ENCODE results near the gene GLYATL3. TPM values are rescaled to one million over a fixed set of nuclear protein-coding genes. Genes with fewer than 3 reads are reported as not detected.
"Not testable (repeated sequence)": the region's sequence is repeated elsewhere in the genome, so short reads cannot be mapped to it uniquely, and the experiment has no call there.

The GLYATL3 gene
- not detected for polyA plus RNA-seq (ENCODE audit: insufficient read depth in 1 of 5, insufficient read length in 5 of 5, low replicate concordance in 1 of 5)
- long read RNA-seq, donor 1: 0 reads
- long read RNA-seq, donor 2: 0 reads
- long read RNA-seq, donor 3: 0 reads
- long read RNA-seq, donor 4: 0 reads
- long read RNA-seq, donor 5: 0 reads
- long read RNA-seq, donor 6: 0 reads
- long read RNA-seq, donor 7: 0 reads
- long read RNA-seq, donor 8: 0 reads

GRCh38 chr6:49499623-49500022 lies at the start of gene GLYATL3:
Gene GLYATL3 (plus strand): TSS chr6:49499923. CDS start chr6:49511991, 12,068 bp downstream.
- no peak for DNase-seq

GRCh38 chr6:49453221-49453620 lies 46.5 kb upstream of the GLYATL3 start:
- DNase-seq: no peak

- no peak for DNase-seq
These were observed 44.7 kb upstream of the GLYATL3 start for GRCh38 chr6:49454787-49455709.

- DNase-seq: no peak
These were observed 42.0 kb upstream of the GLYATL3 start for GRCh38 chr6:49457771-49458170.

GRCh38 chr6:49462071-49462470 lies 37.7 kb upstream of the GLYATL3 start:
- peak; percentile 6 to 15 for DNase-seq

GRCh38 chr6:49462599-49462926 lies 37.2 kb upstream of the GLYATL3 start:
- peak in 1 of 2 donors; percentile 15 for DNase-seq

- DNase-seq: peak; percentile 91 to 95
These were observed 36.7 kb upstream of the GLYATL3 start, which contains the start of the genes CENPQ and MMUT for GRCh38 chr6:49462927-49463611. Gene CENPQ (plus strand): TSS chr6:49463370. CDS start chr6:49470177, 6,807 bp downstream. Gene MMUT (minus strand): TSS chr6:49463253. CDS start chr6:49459466, 3,787 bp downstream.

GRCh38 chr6:49463612-49463967 lies 36.1 kb upstream of the GLYATL3 start:
- no peak for DNase-seq

- DNase-seq: no peak
These were observed 35.0 kb upstream of the GLYATL3 start for GRCh38 chr6:49464691-49465090.

- no peak for DNase-seq
These were observed 31.7 kb upstream of the GLYATL3 start for GRCh38 chr6:49468042-49468441.

GRCh38 chr6:49476564-49476963 lies 23.2 kb upstream of the GLYATL3 start:
- not testable (repeated sequence) for DNase-seq

GRCh38 chr6:49479308-49479970 lies 20.3 kb upstream of the GLYATL3 start:
- no peak for DNase-seq

- DNase-seq: not testable (repeated sequence)
These were observed 17.9 kb upstream of the GLYATL3 start for GRCh38 chr6:49481846-49482245.

- not testable (repeated sequence) for DNase-seq
These were observed 16.3 kb upstream of the GLYATL3 start for GRCh38 chr6:49483380-49483779.

- no peak for DNase-seq
These were observed 9.1 kb upstream of the GLYATL3 start for GRCh38 chr6:49490633-49491032.

- no peak for DNase-seq
These were observed 2.4 kb upstream of the GLYATL3 start for GRCh38 chr6:49497304-49497703.

GRCh38 chr6:49499126-49499525 lies 597 bp upstream of the GLYATL3 start:
- DNase-seq: no peak

GRCh38 chr6:49504666-49505065 lies 4.9 kb downstream of the GLYATL3 start:
- no peak for DNase-seq

GRCh38 chr6:49506569-49507111 lies 6.9 kb downstream of the GLYATL3 start:
- DNase-seq: no peak

GRCh38 chr6:49509342-49509741 lies 9.6 kb downstream of the GLYATL3 start:
- DNase-seq: no peak

GRCh38 chr6:49513153-49513989 lies 13.6 kb downstream of the GLYATL3 start:
- no peak for DNase-seq
